MG63 (cell line): Measurements from ENCODE around the gene DDX41. TPM values are rescaled to one million over a fixed set of nuclear protein-coding genes. Genes with fewer than 3 reads are reported as not detected.

ENCODE experiments used
- DNase-seq: peaks from one replicate; pipeline ENCODE4 v3.0.0-alpha.2; 2020
- H3K27me3 ChIP-seq: fragments of 250-450 bp; sonication (Bioruptor Pico); 2 replicates; pipeline ENCODE4 v1.5.1; 2020; ENCODE audit warnings: mild to moderate bottlenecking, moderate library complexity
- H3K36me3 ChIP-seq: fragments of 250-450 bp; sonication (Bioruptor Pico); 2 replicates; pipeline ENCODE4 v1.5.1; 2020; ENCODE audit warnings: mild to moderate bottlenecking, moderate library complexity
- H3K4me3 ChIP-seq: fragments of 250-450 bp; sonication (Bioruptor Pico); 2 replicates; pipeline ENCODE4 v1.5.1; 2020; ENCODE audit warnings: mild to moderate bottlenecking, moderate library complexity
- H3K9me3 ChIP-seq: fragments of 250-450 bp; sonication (Bioruptor Pico); 2 replicates; pipeline ENCODE4 v1.5.1; 2020; ENCODE audit warnings: mild to moderate bottlenecking, moderate library complexity
- total RNA-seq: library from RNA; depleted of rRNA; stranded (reverse); fragments of >200 nt; shearing (Covaris generic); gene quantifications from 2 replicates; pipeline ENCODE4 v1.2.3, GENCODE V29; 2014; ENCODE audit warnings: low replicate concordance

DDX41 gene
- total RNA-seq, 1 experiment from 2014 or later: 127 TPM

- Histone ChIP-seq H3K27me3 (no peaks in the 10 kb centered on the region), H3K9me3 (no peaks in the 10 kb centered on the region), H3K4me3 (no peak overlapping the region), H3K36me3 (peaks cover 87% of the 10 kb centered on the region)
- no peak for DNase-seq
Observed at GRCh38 chr5:177484902-177485549, 31.7 kb downstream of the DDX41 start.

- H3K9me3 ChIP-seq: no peaks in the 10 kb centered on the region
- no peaks in the 10 kb centered on the region for H3K27me3 ChIP-seq
- H3K36me3 ChIP-seq: peaks cover 87% of the 10 kb centered on the region
- no peak overlapping the region for H3K4me3 ChIP-seq
- DNase-seq: no peak
Observed at GRCh38 chr5:177483994-177484901, 32.5 kb downstream of the DDX41 start.

- H3K36me3 ChIP-seq: peaks cover 83% of the 10 kb centered on the region
- H3K4me3 ChIP-seq: no peak overlapping the region
- no peak for DNase-seq
- H3K27me3 ChIP-seq: no peaks in the 10 kb centered on the region
- no peaks in the 10 kb centered on the region for H3K9me3 ChIP-seq
Observed at GRCh38 chr5:177483042-177483441, 33.7 kb downstream of the DDX41 start.

GRCh38 chr5:177482359-177482795, 34.4 kb downstream of the DDX41 start:
- Histone ChIP-seq H3K9me3 (no peaks in the 10 kb centered on the region), H3K4me3 (no peak overlapping the region), H3K27me3 (no peaks in the 10 kb centered on the region), H3K36me3 (peaks cover 78% of the 10 kb centered on the region)
- no peak for DNase-seq

- Histone ChIP-seq H3K27me3 (no peaks in the 10 kb centered on the region), H3K36me3 (peaks cover 53% of the 10 kb centered on the region), H3K4me3 (no peak overlapping the region), H3K9me3 (no peaks in the 10 kb centered on the region)
- no peak for DNase-seq
Observed at GRCh38 chr5:177479774-177480173, 37.0 kb downstream of the DDX41 start.

GRCh38 chr5:177478711-177479646, 37.8 kb downstream of the DDX41 start:
- no peak overlapping the region for H3K4me3 ChIP-seq
- DNase-seq: no peak
- H3K36me3 ChIP-seq: peaks cover 45% of the 10 kb centered on the region
- no peaks in the 10 kb centered on the region for H3K27me3 ChIP-seq
- H3K9me3 ChIP-seq: no peaks in the 10 kb centered on the region

DNA sequence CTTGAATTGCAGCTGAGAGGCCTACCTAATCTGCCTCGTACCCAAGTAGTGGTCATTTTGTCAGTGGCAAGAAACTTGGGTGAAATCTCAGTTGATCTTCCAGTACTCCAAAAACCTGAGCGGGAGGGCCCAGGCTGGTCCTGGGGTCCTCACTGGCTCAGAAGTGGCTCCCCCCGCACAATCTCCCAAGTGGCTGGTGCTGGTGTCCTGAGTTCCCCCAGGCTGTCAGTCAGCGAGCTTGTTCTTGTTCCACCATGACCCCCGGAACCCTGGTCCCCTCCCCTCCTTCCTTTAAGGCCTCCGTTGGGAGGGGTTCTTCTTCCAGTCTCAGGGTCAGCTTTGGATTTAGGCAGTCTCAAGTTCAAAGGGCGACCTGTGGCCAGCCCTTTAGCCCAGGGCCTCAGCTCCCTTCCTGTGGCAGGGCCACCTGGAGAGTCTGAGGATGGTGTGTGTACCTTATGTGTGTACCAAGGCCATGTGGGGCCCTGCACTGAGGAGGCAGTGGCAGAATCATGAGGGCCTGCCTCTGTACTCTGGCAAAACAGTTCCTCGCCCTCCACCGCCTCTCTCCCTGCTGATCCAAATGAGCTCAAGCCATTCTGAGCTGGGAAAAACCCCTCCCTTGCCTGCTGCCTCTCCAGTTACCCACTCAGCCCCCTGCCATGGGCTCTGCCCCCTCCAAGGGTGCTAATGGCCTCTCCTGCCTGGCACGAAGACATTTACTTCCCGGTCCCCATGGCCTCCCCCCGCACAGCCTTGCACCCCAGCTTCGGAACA, 38.9 kb downstream of the DDX41 start:
- Histone ChIP-seq H3K27me3 (no peaks in the 10 kb centered on the region), H3K36me3 (peaks cover 36% of the 10 kb centered on the region), H3K4me3 (no peak overlapping the region), H3K9me3 (no peaks in the 10 kb centered on the region)
- no peak for DNase-seq

GRCh38 chr5:177476531-177477233, 40.1 kb downstream of the DDX41 start:
- Histone ChIP-seq H3K9me3 (no peaks in the 10 kb centered on the region), H3K27me3 (no peaks in the 10 kb centered on the region), H3K36me3 (peaks cover 37% of the 10 kb centered on the region), H3K4me3 (no peak overlapping the region)
- peak; percentile 73 for DNase-seq

- no peak for DNase-seq
- H3K4me3 ChIP-seq: no peak overlapping the region
- H3K36me3 ChIP-seq: peaks cover 38% of the 10 kb centered on the region
- no peaks in the 10 kb centered on the region for H3K9me3 ChIP-seq
- no peaks in the 10 kb centered on the region for H3K27me3 ChIP-seq
Observed at GRCh38 chr5:177475563-177476427, 41.0 kb downstream of the DDX41 start.

- no peak for DNase-seq
- Histone ChIP-seq H3K27me3 (no peaks in the 10 kb centered on the region), H3K4me3 (no peak overlapping the region), H3K36me3 (peaks cover 44% of the 10 kb centered on the region), H3K9me3 (no peaks in the 10 kb centered on the region)
Observed at GRCh38 chr5:177474846-177475562, 41.8 kb downstream of the DDX41 start.

DNA sequence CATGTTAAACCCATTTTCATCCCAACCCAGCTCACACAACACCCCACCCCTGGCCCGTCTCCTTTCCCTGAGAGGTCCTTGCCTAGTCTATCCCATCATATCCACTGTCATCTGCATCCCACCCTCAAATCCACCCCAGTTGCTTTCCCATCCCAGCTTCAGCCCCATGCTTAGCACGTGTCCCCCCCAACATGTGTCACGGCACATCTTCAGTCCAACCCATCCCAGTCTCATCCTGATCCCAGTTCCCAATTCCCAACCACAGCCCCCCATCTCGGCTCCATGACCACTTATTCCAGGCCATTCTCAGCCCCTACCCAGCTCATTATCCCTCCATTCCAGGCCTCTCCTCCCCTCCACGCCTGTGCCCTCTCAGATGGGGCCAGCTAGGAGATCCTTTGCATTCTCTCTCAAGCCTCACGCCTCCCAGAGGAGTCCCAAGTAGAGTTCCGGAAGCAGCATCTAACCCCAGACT, 42.7 kb downstream of the DDX41 start:
- DNase-seq: no peak
- no peaks in the 10 kb centered on the region for H3K27me3 ChIP-seq
- no peaks in the 10 kb centered on the region for H3K9me3 ChIP-seq
- no peak overlapping the region; the same call in 1 of the 2 replicates for H3K4me3 ChIP-seq
- peaks cover 44% of the 10 kb centered on the region for H3K36me3 ChIP-seq

GRCh38 chr5:177473443-177474001, 43.2 kb downstream of the DDX41 start, which contains the start of gene DBN1:
Gene DBN1, minus strand, starts transcription at chr5:177473634. Its CDS starts 113 bp downstream, at chr5:177473521.
- Histone ChIP-seq H3K36me3 (peaks cover 45% of the 10 kb centered on the region), H3K27me3 (no peaks in the 10 kb centered on the region), H3K9me3 (no peaks in the 10 kb centered on the region), H3K4me3 (peak within 1 kb of the TSS; percentile 81)
- DNase-seq: peak; percentile 72

GRCh38 chr5:177472460-177473442, 44.0 kb downstream of the DDX41 start:
- Histone ChIP-seq H3K36me3 (peaks cover 49% of the 10 kb centered on the region), H3K27me3 (no peaks in the 10 kb centered on the region), H3K4me3 (peak overlapping the region; percentile 81), H3K9me3 (no peaks in the 10 kb centered on the region)
- DNase-seq: peak; percentile 68
